HG02852 (cell line): ENCODE results near the gene ULK2.

Experiments used
- ATAC-seq: cut with Tn5 transposase; IDR thresholded peaks from one replicate; pipeline ENCODE4 v1.9.1; 2021; ENCODE audit warnings: mild to moderate bottlenecking, moderate library complexity; ENCODE audit not compliant: unreplicated experiment

ULK2 gene

DNA sequence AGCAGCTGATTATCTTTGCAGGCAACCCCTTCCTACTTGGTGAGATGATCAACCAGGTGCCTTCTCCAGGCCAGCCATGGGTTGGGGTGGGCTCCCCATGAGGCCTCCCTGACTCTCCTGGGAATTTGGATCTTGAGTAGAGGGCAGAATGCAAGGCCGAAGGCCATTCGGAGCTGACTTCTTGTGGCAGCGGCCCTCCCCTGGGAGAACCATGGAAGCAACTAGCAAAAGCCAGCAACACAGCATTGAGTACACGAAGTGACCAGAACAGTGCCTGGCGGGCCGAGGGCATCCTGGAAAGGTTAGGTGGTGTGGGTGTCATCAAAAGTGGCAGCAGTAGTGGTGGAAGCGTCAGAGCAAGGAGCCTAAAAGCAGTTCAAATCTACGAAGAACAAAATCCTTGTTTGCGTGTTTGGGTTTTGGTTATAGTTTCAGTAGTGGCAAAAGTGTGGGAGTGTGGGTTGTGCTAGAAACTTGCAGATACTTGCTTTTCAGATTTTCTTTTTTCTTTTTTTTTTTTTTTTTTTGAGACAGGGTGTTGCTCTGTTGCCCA lies 117.6 kb downstream of the ULK2 start:
- no peak for ATAC-seq

DNA sequence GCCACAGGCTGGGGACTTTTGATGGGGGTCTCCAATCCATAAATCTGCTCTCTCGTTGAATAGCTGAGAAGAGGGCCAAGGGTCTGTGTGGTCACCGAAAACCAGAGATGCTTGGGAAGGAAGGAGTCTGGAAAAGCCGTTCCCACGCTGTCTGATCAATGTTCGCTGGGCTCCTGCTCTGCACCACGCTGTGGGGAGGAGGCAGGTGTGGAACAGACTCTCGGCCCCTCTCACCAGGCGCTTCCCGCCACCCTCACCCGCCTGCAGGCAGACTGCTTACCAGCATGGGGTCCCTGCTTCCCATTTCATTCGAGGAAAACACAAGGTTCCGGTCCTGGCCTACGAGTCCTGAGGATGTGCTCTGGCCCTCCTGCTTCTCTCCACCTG lies 118.9 kb downstream of the ULK2 start:
- no peak for ATAC-seq

DNA sequence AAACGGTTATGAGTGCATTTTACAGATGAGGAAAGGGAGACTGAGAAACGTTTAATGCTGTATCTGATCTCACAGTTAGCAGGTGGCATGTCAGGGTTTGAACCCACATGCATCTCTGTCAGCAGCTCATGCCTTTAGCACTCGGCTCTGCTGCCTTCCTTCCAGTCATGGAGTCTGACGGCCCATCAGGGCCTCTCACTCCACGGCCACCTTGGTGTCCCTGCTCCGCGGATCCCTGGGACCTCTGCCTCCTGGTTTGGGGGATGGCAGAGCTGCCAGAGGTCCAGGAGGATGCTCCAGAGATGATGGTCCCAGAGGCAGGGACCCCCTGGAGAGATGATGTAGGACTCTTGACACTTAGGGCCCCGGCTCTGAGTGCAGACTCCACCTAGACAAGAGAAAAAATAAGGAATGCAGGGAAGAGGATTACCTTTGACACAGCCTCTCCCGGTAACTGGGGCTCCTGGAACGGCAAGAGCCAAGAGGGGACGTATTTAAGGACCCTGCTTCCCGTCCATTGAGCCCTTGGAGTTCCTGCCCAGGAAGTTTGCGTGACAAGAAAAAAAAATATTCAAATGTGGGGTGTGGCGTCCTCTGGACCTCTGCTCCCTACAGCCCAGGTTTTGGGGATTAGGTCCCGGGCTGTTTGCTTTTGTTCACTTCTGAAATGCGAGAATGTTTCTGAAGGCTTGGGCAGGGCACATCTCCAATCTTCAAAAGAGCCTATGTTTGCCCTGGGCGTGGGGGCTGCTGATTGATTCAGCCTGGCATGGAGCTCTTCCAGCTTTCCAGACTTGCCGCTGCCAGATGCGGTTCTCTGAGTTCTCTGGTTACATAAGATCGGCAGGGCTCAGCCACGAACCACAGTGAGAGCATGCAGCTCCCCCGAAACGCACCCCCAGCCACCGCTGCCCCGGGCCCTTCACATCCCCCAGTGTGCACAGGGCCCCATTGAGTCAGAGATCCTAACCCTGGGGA lies 119.6 kb downstream of the ULK2 start, which contains the start of gene ALDH3A1:
ALDH3A1 (minus strand) TSS at position 470 of the 978 bp plus-strand sequence. CDS start 3,169 bp downstream, outside the sequence.
- ATAC-seq, result no peak

DNA sequence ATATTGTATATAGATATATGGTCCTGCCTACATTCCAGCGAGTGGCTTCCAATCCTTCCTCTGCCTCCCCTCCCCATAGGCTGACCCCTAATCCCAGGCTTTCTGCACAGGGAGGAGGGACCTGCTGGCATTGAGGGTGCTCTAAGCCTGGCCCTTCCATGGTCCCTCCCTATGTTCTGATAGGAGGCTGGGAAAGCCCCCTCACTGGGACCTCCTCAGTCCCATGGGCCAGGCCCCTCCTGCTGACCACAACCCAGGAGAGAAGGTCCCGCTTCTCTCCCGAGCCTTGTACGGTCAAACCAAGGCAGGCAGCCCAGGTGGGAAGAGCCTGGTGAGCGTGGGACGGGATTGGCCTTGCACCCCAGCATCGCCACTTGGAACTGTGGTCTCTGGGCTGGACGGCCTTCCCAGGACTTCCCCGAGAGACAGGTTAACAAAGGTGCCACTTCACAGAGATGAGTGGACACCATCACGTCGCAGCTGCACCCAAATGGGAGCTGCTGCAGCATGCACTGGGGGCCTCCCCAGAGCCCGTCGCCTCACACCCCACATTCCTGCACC lies 120.5 kb downstream of the ULK2 start:
- ATAC-seq, result no peak

DNA sequence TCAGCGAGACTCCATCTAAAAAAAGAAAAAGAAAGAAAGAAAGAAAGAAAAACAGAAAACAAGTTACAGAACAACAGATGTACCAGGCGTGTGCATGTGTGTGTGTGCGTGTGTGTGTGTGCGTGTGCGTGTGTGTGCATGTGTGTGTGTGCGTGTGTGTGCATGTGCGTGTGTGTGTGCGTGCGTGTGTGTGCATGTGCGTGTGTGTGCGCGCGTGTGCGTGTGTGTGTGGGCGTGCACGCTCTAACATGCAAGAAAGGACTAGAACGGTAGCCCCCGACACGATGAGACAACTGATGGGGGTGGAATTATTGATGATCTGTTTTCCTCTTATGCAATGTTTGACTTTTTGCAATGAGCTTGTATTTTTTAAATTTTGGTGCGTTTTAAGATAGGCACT lies 121.2 kb downstream of the ULK2 start:
- ATAC-seq, result no peak

DNA sequence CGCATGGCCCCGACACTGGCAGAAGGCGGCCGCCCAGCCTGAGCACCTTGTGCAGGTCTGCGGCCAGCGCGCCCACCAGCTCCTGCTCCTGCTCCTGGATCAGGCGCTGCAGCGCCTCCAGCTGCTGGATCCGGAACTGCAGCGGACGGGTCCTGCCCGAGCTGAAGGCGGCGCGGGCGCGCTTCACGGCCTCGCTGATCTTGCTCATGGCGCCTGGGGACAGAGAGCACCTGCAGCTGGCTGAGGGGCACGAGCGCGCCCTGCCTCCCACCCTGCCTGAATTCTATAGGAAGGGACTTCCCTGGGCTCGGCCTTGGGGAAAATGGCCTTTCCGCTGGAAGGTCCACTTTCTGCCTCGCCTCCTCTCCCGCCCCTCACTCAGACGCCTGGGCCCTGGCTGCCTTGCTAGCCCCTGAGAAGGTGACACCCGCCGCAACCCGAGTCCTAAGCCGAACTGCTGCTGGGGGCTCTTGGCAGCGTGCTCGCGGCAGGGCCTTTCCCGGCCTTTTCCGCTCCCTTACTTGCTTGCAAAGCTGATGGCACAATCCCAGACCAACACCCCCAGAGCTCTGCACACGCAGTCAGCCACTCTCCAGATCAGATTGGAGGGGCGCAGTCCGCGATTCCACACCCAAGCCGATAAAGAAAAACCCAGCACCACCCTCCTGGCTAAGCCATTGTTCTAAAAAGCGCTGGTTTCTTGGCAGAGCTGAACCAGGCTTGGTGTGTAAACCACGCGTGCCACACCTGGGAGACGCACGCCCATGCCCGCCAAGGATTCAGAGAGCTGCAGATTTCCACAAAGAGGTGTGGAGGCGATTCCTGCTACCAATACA lies 122.6 kb downstream of the ULK2 start:
- ATAC-seq, result no peak

DNA sequence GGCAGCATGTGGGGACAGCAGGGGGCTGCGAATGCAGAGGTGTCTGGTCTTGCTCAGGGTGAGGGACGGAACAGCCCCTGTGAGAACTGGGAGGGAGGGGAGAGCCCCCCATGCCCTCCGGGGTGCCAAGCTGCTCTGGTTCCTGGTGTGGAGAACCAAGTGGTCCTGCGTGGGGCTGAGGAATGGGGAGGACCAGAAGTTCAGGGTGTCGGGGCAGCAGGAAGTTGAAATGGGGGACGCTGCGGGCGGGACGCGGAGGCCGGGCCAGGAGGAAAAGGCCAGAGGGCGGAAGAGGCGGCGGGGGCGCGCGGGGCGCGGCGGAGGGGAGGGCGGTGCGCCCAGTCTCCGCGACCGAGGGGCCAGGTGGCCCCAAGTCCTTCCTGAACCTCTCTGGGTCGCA lies 123.2 kb downstream of the ULK2 start:
- no peak for ATAC-seq

DNA sequence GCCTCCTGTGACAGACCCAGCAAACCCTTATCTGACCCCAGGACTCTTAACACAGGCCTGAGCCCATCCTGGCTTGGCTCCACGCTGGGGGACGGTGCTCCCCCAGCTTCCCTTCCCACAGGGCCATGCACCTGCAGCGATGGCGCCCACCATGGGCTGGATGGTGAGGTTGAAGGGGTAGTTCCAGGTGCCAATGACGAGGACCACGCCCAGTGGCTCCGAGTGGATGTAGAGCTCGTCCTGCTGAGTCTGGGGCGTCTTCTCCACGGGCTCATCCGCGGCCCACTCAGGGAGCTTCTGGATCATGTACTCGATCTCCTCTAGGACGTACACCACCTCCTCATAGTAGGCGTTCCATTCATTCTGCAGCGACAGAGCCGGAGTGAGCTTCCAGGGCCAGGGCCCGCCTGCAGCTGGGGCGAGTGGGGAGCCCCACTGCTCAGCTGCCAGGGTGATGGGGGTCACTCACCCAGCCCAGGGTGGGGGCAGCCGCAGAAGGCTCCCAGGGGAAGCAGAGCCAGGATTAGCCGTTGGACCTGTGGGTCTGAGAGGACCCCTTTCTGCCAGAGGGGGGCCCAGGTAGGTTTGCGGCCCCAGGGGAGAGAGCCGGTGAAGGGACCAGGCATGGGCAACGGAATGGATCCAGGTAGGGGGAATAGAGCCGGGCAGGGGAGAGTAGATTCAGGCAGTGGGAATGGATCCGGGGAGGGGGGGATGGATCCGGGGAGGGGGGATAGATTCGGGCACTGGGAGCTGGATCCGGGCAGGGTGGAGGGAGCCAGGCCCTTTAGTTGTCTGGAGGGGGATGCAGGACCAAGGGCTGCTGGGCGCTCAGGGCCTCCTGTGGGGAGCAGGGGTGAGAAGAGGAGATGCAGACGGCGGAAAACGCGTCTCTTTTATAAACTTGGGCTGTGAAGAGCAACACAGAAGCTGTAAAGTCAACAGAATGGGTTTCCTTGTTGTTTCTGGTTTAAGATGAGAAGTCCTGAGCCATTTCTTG lies 124.3 kb downstream of the ULK2 start:
- no peak for ATAC-seq

DNA sequence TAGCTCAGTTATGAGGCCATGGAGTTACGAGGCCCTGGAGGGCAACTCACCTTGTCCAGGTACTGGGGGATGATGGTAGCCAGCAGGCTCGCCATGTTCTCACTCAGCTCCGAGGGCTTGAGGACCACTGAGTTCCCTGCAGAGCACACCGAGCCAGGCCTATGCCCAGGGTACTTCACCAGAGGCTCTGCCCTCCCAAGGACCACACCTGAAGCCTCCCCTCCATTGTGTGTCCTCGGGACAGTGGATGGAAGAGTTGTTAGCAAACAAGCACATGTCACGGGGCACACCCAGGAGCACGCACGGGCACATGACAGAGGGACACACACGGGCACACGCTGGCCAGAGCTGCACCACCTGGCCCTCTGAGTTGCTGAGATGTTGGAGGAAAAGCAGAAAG lies 125.2 kb downstream of the ULK2 start:
- ATAC-seq, result no peak

DNA sequence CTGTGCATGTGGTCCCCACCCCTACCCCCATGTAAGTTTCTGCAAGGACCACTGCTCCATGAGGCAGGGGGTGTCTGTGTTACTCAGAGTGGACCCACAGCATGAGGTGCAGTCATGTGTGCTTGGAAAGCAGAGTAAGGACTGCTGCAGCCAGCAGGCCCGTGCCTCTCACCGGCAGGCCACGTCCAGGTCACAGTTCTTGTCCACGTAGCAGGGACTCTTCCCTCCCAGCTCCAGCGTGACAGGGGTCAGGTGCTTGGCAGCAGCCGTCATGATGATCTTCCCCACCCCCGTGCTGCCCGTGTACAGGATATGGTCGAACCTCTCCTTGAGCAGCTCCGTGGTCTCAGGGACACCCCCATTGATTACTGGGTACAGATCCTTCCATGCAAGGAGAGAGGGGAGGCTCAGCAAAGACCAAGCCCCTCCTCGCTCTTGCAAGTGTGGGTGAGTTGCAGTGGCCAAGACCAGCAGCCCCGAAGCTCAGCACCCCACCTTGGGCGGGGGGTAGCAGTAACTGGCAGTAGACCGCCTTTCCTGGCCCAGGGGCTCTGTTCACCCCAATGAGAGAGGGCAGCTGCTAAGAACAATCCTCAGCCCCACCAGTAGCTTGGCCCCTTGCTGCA lies 125.8 kb downstream of the ULK2 start:
- ATAC-seq, result no peak

DNA sequence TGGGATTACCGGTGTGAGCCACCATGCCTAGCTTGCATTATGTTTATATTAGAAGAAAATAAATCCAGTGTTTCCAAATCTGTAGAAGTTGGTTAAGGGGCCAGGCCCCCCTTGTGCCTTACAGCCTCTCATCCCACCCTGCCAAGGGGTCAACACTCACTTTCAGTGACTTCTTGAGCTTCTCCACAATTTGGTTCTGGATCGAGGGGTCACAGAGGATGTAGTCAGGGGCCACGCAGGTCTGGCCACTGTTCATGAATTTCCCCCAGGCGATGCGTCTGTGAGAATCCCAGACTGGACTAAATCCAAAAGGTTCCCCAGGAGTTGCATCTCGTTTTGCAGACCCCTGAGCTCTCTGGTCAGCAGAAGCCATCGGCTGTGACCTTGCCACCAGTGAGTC lies 126.8 kb downstream of the ULK2 start:
- ATAC-seq, result no peak

DNA sequence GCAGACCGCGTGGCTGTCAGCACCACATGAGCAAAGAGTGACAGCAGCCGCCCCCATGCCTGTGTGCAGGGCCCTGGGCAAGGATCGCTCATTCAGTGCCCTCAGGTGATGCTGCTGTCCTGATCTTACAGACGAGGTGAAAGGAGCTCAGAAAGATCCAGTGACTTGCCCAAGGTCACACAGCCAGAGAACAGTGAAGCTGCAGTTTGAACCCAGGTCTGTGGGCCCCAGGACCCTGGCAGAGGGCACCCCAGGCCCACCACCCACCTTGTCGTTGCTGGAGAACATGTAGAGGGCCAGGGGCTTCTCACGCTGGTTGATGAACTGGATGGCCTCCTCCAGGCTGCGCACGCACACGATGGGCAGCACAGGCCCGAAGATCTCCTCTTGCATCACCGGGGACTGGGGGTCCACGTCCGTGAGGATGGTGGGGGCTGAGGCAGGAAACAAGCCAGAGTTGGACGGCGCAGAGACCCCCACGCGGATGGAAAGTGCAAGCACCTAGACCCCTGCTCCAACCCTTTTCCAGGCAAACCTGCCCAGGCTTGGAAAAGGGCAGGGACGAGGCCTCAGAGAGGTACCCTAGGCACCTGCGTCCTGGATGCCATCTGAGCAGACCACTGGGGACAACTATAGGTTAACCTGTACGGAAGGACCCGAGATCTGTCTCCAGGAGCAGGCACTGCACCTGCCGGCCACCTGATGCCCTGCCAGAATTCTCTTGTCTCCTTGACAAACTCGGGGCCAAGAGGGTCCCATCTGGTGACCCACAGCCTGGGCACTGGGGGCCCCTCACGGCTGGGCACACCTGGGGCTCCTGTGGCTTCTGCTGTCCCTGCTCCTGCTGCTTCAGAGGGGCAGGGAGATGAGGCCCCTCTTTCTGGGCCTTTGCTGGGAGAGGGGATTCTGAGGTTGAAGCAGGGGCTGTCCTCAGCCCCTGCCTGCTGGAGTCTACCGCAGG lies 128.2 kb downstream of the ULK2 start:
- ATAC-seq, result no peak

DNA sequence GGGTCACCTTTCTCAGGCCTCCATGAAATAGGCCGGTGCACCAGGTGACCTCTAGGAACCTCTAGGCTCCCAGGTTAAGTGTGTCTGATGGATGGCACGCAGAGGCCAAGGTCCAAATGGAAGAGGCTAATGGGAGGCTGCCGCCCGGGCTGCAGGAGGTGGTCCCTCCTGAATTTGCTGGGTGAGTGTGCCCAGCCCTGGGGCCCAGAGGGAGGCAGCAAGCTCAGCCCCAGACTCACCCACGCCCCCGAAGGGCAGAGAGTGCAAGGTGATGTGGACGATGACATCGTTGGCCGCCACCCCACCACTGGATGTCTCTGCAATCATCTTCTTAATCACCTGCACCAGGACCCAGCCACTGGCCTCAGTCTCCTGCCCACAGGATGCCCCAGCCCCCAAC lies 129.0 kb downstream of the ULK2 start:
- no peak for ATAC-seq

DNA sequence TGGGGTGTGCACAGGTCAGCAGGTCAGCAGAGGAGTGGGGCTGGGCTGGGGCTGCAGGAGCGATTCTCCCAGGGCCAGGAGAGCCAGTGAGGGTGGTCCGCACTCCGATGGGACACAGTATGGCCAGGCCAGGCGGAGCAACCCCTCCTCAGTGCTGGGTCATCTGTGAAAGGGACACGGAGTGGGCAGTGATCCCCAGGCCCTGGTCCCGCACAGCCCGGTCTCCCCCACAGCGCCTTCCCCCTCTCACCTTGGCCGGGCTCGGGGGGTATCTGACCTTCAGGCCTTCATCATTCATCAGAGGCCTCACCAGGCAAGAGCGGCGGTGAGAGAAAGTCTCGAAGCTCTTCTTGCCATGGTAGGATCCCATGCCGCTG lies 129.7 kb downstream of the ULK2 start:
- ATAC-seq, result no peak

DNA sequence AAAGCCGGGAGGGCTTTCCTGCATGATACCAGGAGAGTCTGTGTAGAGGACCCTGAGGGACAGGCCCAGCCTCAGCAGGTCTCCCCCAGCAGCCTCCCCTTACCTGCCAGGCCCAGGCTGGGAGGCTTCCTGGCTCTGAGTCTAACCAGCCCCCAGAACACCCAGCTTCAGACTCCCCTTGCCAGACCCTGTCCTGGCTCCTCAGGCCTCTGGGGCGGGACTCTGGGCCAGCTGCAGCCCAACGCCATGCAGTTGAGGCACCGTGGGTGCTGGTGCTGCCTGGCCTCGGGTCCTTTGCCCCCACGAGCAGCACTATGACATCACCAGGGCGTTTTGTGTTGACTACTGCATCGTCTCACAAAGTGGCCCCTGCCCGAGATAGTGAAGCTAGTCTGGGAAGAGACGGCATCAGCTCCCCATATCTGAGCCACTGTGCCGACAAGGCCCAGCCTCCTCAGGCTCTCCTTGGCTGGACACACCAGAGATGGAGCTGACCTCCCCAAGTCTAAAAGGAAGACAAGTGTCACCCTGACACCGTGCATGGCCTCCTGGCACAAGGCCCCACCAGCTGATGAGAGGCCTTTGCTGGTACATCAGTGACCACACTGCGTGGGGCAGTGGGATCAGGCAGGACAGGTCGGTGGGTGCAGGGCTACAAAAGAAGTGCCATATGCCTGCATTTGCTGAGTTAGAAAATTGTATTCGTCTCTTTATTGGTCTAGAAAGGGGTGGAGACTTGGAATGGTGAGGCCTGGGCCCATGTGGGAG lies 130.2 kb downstream of the ULK2 start:
- ATAC-seq, result no peak

DNA sequence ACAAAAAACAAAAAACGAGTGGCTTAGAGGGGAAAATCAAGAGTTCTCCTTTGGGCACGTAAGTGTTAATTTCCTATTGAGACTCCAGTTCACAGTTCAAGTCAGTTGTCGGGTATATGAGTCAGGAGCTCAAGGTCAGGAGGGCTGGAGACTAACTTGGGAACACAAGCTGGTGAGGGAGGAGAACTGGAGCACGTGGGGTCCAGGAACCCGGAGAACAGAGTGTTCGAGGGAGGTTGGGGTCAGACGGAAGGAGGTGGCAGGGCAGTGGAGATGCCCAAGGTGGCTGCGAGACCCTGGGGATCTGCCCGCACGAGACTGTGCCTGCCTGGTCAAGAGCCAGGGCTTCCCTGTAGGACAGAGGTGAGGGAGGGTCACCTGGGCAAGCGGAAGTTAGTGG lies 131.7 kb downstream of the ULK2 start:
- no peak for ATAC-seq

DNA sequence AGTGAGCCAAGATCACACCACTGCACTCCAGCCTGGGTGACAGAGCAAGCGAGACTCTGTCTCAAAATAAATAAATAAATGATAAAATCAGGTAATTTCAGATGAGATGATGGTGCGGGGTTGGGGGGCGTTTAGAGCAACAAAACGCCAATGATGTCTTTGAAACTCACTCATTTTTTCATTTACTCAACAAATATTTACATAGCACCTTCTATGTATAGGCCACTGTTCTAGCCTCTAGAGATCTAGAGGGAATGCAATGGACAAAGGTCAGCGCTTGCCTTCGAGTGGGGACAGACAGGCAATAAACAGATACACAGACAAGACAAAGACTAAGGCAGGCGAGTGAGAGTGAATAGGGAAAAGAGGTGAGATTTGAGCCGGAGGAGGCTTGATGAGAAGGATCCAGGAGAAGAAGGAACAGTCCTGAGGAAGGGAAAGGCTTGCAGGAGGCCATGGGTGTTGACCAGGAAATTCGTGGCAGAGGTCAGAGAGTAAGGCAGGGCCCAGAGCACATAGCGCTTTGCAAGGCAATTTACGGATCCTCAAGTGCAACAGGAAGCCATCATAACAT lies 133.7 kb downstream of the ULK2 start:
- ATAC-seq, result no peak
